NOMO-1 (cell line): ENCODE measurements around the gene CASTOR1.

Source experiments
- DNase-seq, 2 experiments: peaks; one replicate each; lab custom pipeline; 2025; ENCODE audit not compliant: unreplicated experiment in 2 of 2; lab: John Stamatoyannopoulos, UW

Gene CASTOR1

DNA sequence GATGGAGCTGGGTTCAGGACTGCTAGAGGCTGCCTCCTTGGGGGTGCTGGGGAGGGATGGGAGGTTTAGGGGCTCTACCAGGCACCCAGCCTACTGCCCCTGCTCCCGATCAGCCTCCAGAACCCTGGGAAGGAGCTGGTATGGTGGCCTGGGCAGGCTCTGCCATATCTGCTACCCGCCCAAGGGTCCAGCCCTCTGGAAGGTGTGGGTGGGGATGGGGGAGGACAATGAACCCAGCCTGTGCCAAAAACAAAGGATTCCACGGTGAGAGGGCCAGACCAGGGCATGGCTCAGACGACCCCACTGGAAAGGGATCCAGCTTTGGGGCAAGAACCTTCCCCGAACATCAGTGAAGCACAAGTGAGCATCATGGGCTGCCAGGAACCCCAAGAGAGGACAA, 3.0 kb downstream of the CASTOR1 start:
- DNase-seq: no peak

GRCh38 chr22:30285846-30286200, 3.5 kb downstream of the CASTOR1 start:
- no peak for DNase-seq

DNA sequence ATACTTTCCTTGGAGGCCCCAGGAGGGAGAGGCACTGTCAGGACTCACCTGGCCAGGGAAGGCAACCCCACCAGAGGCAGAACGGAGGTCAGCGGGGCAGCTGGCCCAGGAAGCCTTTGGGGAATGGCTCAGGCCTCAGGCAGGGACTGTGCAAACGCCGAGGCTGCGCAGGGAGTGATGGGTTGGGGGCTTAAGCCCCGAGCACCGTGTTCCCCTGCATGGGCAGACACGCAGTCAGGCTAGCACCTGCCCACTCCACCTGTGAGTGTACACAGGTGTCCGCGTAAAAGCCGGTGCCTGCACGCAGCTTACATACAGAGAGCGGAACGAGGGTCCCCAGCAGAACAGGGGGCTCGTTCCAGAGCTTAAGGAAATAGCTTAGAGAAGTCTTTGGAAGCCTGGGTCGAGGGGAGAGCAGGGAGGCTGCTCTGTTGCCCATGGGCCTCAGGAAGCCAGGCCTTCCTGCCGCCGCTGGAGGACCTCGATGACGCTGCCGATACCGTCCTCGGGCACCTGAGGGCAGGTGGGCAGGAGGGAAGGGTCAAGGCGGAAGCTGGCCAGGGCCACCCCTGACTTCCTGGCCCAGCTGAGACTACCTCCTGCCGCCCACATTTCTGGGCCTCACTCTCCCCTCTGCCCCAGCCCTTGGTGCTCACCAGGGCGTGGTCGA, 4.0 kb downstream of the CASTOR1 start:
- DNase-seq: no peak

- DNase-seq: no peak
Measured at GRCh38 chr22:30284666-30285065, 4.6 kb downstream of the CASTOR1 start.

DNA sequence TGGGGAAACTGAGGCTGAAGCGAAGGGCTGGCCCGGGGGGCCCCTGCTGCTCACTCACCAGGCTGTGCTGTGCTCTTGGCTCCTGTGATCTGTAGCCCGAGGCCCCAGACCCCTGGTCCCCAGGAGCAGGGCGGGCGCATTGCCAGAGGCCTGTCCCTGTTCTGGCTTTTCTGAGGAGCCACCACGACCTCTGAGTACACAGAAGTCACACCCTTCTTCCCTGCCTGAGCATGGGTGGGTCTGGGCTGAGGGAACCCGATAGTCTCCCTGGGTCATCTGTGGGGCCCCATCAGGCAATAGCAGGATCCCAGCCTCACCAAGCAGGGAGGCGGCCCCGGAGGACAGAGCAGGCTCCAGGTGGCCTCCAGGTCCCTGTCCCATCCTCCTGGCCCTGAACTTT, 5.1 kb downstream of the CASTOR1 start:
- no peak for DNase-seq

DNA sequence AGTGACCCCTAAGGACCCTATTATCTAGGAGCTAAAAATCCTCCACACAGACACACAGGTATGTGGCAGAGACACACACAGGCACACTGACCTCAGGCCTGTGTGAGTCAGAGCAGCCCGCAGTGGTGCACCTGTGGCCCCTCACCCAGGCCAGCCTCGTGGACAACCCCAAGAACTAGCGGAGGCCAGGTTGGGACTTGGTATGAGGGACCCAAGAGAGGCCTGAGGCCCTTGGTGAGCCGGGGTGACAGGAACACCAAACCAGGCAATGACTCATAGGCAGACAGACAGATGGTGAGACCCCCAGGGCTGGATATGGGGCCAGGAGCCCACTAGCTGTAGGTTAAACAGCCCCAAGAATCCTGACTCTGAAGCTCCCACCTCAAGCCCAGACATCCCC, 6.0 kb downstream of the CASTOR1 start:
- no peak for DNase-seq

GRCh38 chr22:30282616-30283046, 6.7 kb downstream of the CASTOR1 start:
- DNase-seq: no peak

DNA sequence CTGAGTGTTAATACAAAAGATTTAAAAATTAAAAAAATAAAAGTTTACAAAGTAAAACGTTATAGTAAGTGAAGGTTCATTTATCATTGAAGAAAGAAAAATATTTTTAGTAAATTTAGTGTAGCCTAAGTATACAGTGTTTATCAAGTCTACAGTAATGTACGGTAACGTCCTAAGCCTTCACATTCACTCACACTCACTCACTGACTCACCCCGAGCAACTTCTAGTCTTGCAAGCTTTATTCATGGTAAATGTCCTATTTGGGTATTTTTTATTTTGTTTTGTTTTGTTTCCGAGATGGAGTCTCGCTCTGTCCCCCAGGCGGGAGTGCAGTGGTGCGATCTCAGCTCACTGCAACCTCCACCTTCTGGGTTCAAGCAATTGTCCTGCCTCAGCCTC, 8.8 kb downstream of the CASTOR1 start:
- no peak for DNase-seq

DNA sequence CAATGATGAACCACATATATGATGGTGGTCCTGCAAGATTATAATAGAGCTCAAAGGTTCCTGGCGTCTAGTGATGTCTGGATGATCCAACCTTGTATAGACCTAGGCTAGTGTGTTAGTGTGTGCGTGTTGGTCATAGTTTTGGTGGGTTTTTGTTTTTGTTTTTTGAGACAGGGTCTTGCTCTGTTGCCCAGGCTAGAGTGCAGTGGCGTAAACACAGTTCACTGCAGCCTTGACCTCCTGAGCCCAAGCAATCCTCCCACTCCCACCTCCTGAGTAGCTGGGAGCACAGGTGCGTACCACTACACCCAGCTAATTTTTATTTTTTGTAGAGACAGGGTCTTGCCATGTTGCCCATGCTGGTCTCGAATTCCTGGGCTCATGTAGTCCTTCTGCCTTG, 9.4 kb downstream of the CASTOR1 start:
- DNase-seq: no peak

DNA sequence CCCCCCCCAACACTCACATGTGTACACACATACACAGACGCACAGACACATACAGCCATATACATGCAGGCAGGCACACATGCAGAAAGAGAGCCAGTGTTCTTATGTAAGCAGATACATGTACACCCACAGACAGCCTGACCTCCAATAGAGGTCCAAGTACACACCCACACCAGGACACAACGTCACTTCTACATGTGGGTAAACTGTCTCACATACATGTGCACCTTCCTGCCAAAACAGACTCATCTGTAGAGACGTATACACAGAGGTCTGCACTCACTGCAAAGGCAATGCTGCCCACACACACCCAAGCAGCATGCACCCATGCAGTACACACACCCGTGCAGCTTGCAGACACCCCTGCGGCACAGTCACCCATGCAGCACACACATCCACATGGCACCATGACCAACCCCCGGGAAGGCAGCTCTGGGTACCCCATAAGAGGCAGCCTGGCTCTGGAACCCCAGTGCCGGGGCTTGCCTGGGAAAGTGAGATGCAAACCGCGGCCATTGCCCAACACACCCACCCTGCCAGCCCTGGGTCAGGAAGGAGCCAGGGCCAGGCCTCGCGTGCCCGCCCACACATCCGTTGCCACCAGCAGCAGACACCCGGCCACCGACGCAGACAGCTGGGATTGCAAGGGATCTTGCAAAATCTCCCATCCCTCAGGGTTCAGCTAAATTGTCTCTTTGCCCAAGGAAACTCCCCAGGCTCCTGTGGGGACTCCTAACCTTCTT, 10.1 kb downstream of the CASTOR1 start:
- DNase-seq: peak; percentile 74 to 75

- peak; percentile 42 to 58 for DNase-seq
Measured at GRCh38 chr22:30277547-30278344, 11.6 kb downstream of the CASTOR1 start.

DNA sequence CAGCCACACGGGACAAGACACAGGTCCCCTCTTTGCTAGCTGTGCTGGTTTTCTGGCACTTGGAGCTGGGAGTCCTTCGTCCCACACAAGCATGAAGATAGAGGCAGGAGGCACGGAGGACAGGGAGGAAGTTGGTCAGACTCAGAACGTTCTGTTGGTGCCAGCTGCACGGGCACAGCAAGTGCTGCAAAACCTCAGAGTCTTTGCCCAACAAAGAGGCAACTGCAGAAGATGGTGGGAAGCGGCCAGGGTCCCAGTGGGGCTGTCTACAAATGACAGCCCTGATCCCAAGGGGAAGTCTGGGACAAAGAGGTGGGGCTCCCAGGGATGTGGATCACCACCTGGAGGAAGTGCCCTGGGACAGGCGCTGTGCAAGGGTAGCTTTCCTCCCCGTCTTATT, 13.3 kb downstream of the CASTOR1 start:
- DNase-seq: no peak

DNA sequence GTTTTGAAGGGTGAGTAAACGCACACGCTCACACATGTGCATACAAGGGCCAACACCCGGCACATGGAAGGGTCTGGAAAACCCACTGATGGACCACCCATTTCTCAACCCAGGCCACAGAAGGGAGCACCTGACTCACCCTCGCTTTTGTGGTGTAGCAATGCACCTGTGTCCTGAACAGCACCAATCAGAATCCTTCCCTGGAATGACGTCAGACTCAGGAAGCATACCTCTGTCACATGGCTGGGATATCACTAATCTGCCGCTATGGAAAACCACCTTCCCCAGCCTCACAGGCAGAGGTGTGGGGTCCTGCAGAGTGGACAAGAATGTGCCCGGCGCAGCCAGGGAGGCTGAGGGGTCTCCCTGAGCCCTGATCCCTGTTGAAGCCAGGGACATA, 13.7 kb downstream of the CASTOR1 start:
- DNase-seq: no peak

DNA sequence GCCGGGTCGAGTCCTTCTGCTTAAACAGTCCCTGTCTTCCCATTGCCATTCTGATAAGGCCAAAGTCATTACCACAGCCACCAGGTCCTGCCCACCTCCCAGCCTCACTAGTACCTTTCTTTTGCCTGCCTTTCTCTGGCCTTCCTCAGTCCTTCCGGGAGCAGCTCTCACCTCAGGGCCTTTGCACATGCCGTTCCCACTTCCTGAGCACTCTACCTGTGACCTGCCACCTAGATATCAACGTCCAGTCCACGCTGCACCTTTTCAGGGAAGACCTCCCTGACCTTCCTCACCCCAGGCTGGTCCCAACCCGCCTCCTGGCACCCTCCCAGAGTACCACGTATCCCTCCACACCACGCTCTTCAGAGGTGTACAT, 14.9 kb downstream of the CASTOR1 start:
- no peak for DNase-seq

- no peak for DNase-seq
Measured at GRCh38 chr22:30273711-30274436, 15.4 kb downstream of the CASTOR1 start.

DNA sequence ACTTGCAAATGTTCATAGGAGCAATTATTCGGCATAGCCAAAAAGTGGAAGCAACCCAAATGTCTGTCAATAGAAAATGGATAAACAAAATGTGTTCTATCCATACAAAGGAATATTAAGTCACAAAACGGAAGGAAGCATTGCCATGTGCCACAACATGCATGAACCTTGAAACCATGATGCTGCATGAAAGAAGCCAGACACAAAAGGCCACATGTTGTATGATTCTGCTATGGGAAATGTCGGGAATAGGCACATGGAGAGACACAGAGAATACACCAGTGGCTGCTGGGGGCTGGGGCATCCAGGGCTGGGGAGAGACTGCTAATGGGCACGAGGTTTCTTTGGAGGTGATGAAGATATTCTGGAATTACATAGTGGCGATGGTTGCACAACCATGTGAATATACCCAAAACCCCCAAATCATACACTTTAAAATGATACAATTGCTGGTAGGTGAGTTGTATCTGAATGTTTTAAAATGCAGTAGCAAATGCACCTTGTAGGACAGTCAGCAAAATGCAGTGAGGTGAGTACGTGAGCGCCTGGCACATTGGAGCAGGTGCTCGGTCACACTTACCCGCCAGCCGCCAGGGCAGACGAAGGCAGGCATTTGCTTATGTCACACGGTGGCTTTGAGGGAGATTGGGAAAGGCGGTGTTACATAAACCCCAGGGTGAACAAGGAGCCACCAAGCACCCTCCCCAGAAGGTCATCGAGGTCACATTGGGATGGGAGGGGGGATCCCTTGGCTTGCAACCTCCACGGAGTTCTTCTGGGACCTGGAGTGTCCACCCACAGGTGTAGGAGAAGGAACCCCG, 16.3 kb downstream of the CASTOR1 start:
- peak in 1 of 2 experiments; percentile 10 for DNase-seq

DNA sequence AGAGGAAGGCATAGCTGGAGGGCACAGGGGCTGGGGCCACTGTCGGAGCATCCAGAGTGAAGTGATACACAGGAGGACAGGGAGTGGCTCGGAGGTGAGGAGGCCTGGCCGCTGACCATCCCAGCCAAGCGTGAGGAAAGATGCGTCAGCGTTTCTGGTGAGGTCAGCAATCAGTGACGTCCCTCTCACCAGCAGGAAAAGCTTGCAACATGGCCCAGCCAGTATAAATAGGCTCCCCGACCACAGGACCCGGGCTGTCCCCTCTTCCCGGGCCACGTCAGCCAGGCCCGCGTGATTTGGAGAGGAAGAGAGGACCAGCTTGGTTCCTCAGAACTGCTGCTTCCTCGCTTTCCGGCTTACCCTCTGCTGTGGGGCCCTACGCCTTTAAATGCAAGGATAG, 18.5 kb downstream of the CASTOR1 start:
- peak; percentile 85 to 91 for DNase-seq

GRCh38 chr22:30268331-30268730, 21.0 kb downstream of the CASTOR1 start:
- no peak for DNase-seq

GRCh38 chr22:30267382-30268302, 21.7 kb downstream of the CASTOR1 start:
- DNase-seq: peak; percentile 23 to 40
